Effector memory CD8-positive, alpha-beta T cell (primary cell): ENCODE data around the gene AKAP13.
A peak's percentile ranks its signal among the peaks of the same experiment; 100 is the strongest.
"Not testable (repeated sequence)": the region's sequence is repeated elsewhere in the genome, so short reads cannot be mapped to it uniquely, and the experiment has no call there.

Source experiments
- ATAC-seq: fragments of 150-1000 bp; cut with Tn5 transposase; replicated peaks from 2 replicates; pipeline ENCODE4 v1.10.0; 2021; ENCODE audit warnings: mild to moderate bottlenecking, moderate library complexity
- DNase-seq, 3 experiments: peaks; one replicate each; pipeline ENCODE4 v3.0.0; 2021
- H3K27ac Mint-ChIP-seq, 2 donors: one replicate each; pipeline ENCODE4 v1.8.0; 2022; ENCODE audit warnings: mild to moderate bottlenecking in 2 of 2, mixed read lengths in 2 of 2, moderate library complexity in 2 of 2
- H3K27me3 Mint-ChIP-seq, 2 donors: one replicate each; pipeline ENCODE4 v1.8.0; 2022; ENCODE audit warnings: mixed read lengths in 2 of 2
- H3K36me3 Mint-ChIP-seq: one replicate; pipeline ENCODE4 v1.8.0; 2022; ENCODE audit warnings: mild to moderate bottlenecking, moderate library complexity, mixed read lengths; ENCODE audit not compliant: insufficient read depth
- H3K4me1 Mint-ChIP-seq, 2 donors: one replicate each; pipeline ENCODE4 v1.8.0; 2022; ENCODE audit warnings: low read depth in 2 of 2, mixed read lengths in 2 of 2
- H3K4me3 Mint-ChIP-seq, 2 donors: one replicate each; pipeline ENCODE4 v1.8.0; 2022; ENCODE audit warnings: mild to moderate bottlenecking in 2 of 2, mixed read lengths in 2 of 2, moderate library complexity in 2 of 2
- H3K9me3 Mint-ChIP-seq, 2 donors: one replicate each; pipeline ENCODE4 v1.8.0; 2022; ENCODE audit warnings: mixed read lengths in 2 of 2

Gene AKAP13

GRCh38 chr15:85439996-85440395 lies 59.6 kb downstream of the AKAP13 start:
- Mint-ChIP-seq H3K4me1 (peaks cover 24 to 34% of the 10 kb centered on the region in 2 donors), H3K27ac (peak overlapping the region; percentile 0 to 26), H3K4me3 (no peak overlapping the region), H3K27me3 (no peaks in the 10 kb centered on the region), H3K9me3 (no peaks in the 10 kb centered on the region), H3K36me3 (no peaks in the 10 kb centered on the region)
- DNase-seq = no peak
- ATAC-seq = no peak

- no peaks in the 10 kb centered on the region for H3K27me3 Mint-ChIP-seq
- peak overlapping the region; percentile 0 to 26 for H3K27ac Mint-ChIP-seq
- no peak overlapping the region for H3K4me3 Mint-ChIP-seq
- ATAC-seq (peak; percentile 17), DNase-seq (no peak)
- no peaks in the 10 kb centered on the region for H3K9me3 Mint-ChIP-seq
- no peaks in the 10 kb centered on the region for H3K36me3 Mint-ChIP-seq
- H3K4me1 Mint-ChIP-seq = peaks cover 24 to 36% of the 10 kb centered on the region in 2 donors
Measured at GRCh38 chr15:85440451-85440850, 60.0 kb downstream of the AKAP13 start.

- not testable (repeated sequence) for ATAC-seq, H3K36me3 Mint-ChIP-seq, H3K27me3 Mint-ChIP-seq, DNase-seq, H3K9me3 Mint-ChIP-seq, H3K4me3 Mint-ChIP-seq
- Mint-ChIP-seq H3K27ac (peak overlapping the region in 1 of 2 donors; percentile 8), H3K4me1 (peaks cover 30 to 40% of the 10 kb centered on the region in 2 donors)
Measured at GRCh38 chr15:85441854-85442253, 61.5 kb downstream of the AKAP13 start.

GRCh38 chr15:85443046-85443445 lies 62.6 kb downstream of the AKAP13 start:
- no peak for DNase-seq
- ATAC-seq = no peak
- no peaks in the 10 kb centered on the region for H3K27me3 Mint-ChIP-seq
- H3K9me3 Mint-ChIP-seq = no peaks in the 10 kb centered on the region
- H3K4me1 Mint-ChIP-seq = peaks cover 34 to 47% of the 10 kb centered on the region in 2 donors
- no peaks in the 10 kb centered on the region for H3K36me3 Mint-ChIP-seq
- H3K27ac Mint-ChIP-seq = peak overlapping the region; percentile 1 to 70
- no peak overlapping the region for H3K4me3 Mint-ChIP-seq

- Mint-ChIP-seq H3K27me3 (no peaks in the 10 kb centered on the region), H3K4me1 (peaks cover 35 to 53% of the 10 kb centered on the region in 2 donors), H3K27ac (peak overlapping the region; percentile 1 to 70), H3K36me3 (no peaks in the 10 kb centered on the region), H3K9me3 (no peaks in the 10 kb centered on the region), H3K4me3 (peak overlapping the region in 1 of 2 donors; percentile 1)
- peak; percentile 88 for ATAC-seq
- peak in 2 of 3 experiments; percentile 2 to 10 for DNase-seq
Measured at GRCh38 chr15:85443593-85444087, 63.2 kb downstream of the AKAP13 start.

- ATAC-seq = no peak
Measured at GRCh38 chr15:85444122-85444745, 63.8 kb downstream of the AKAP13 start.

GRCh38 chr15:85445361-85445760 lies 65.0 kb downstream of the AKAP13 start:
- no peaks in the 10 kb centered on the region for H3K27me3 Mint-ChIP-seq
- peaks cover 5 to 6% of the 10 kb centered on the region in 2 donors for H3K9me3 Mint-ChIP-seq
- ATAC-seq (no peak), DNase-seq (no peak)
- H3K4me3 Mint-ChIP-seq = no peak overlapping the region
- H3K36me3 Mint-ChIP-seq = peaks cover 4% of the 10 kb centered on the region
- peak overlapping the region in 1 of 2 donors; percentile 70 for H3K27ac Mint-ChIP-seq
- H3K4me1 Mint-ChIP-seq = peaks cover 35 to 56% of the 10 kb centered on the region in 2 donors

More at GRCh38 chr15:85444122-85444745, 63.8 kb downstream of the AKAP13 start:
- H3K27ac Mint-ChIP-seq = peak overlapping the region; percentile 1 to 70
- peaks cover 35 to 56% of the 10 kb centered on the region in 2 donors for H3K4me1 Mint-ChIP-seq
- no peaks in the 10 kb centered on the region for H3K27me3 Mint-ChIP-seq
- H3K36me3 Mint-ChIP-seq = no peaks in the 10 kb centered on the region
- no peak overlapping the region for H3K4me3 Mint-ChIP-seq
- no peaks in the 10 kb centered on the region for H3K9me3 Mint-ChIP-seq
- no peak for DNase-seq

GRCh38 chr15:85451099-85451700 lies 70.8 kb downstream of the AKAP13 start:
- ATAC-seq = no peak
- H3K4me1 Mint-ChIP-seq = peaks cover 56 to 58% of the 10 kb centered on the region in 2 donors
- no peak overlapping the region for H3K4me3 Mint-ChIP-seq
- H3K9me3 Mint-ChIP-seq = peaks cover 7 to 19% of the 10 kb centered on the region in 2 donors
- peaks cover 4% of the 10 kb centered on the region for H3K36me3 Mint-ChIP-seq
- H3K27ac Mint-ChIP-seq = peak overlapping the region in 1 of 2 donors; percentile 9
- H3K27me3 Mint-ChIP-seq = no peaks in the 10 kb centered on the region
- no peak for DNase-seq

GRCh38 chr15:85452436-85452835 lies 72.0 kb downstream of the AKAP13 start:
- DNase-seq (no peak), ATAC-seq (no peak)
- Mint-ChIP-seq H3K27me3 (no peaks in the 10 kb centered on the region), H3K4me3 (no peak overlapping the region), H3K36me3 (peaks cover 4% of the 10 kb centered on the region), H3K27ac (peak overlapping the region in 1 of 2 donors; percentile 68), H3K4me1 (peaks cover 56 to 58% of the 10 kb centered on the region in 2 donors), H3K9me3 (peaks cover 7 to 19% of the 10 kb centered on the region in 2 donors)

- Mint-ChIP-seq H3K27me3 (no peaks in the 10 kb centered on the region), H3K36me3 (peaks cover 4% of the 10 kb centered on the region), H3K27ac (peak overlapping the region; percentile 38 to 68), H3K4me3 (peak overlapping the region in 1 of 2 donors; percentile 17), H3K4me1 (peaks cover 51 to 53% of the 10 kb centered on the region in 2 donors), H3K9me3 (peaks cover 7 to 19% of the 10 kb centered on the region in 2 donors)
- ATAC-seq (no peak), DNase-seq (no peak)
Measured at GRCh38 chr15:85453144-85453872, 72.9 kb downstream of the AKAP13 start.

- DNase-seq (no peak), ATAC-seq (no peak)
- Mint-ChIP-seq H3K4me3 (no peak overlapping the region), H3K36me3 (peaks cover 7% of the 10 kb centered on the region), H3K27me3 (no peaks in the 10 kb centered on the region), H3K4me1 (peaks cover 46 to 49% of the 10 kb centered on the region in 2 donors), H3K27ac (peak overlapping the region; percentile 45 to 75), H3K9me3 (peaks cover 7 to 19% of the 10 kb centered on the region in 2 donors)
Measured at GRCh38 chr15:85454403-85454802, 74.0 kb downstream of the AKAP13 start.

GRCh38 chr15:85455891-85456290 lies 75.5 kb downstream of the AKAP13 start:
- DNase-seq = no peak
- peaks cover 51 to 57% of the 10 kb centered on the region in 2 donors for H3K4me1 Mint-ChIP-seq

GRCh38 chr15:85456798-85457197 lies 76.4 kb downstream of the AKAP13 start:
- Mint-ChIP-seq H3K4me1 (peaks cover 49 to 55% of the 10 kb centered on the region in 2 donors), H3K27ac (no peak overlapping the region), H3K36me3 (peaks cover 11% of the 10 kb centered on the region), H3K9me3 (no peaks in the 10 kb centered on the region), H3K27me3 (no peaks in the 10 kb centered on the region), H3K4me3 (no peak overlapping the region)
- DNase-seq = no peak
- ATAC-seq = peak; percentile 29

More at GRCh38 chr15:85455891-85456290, 75.5 kb downstream of the AKAP13 start:
- H3K27ac Mint-ChIP-seq = peak overlapping the region; percentile 6 to 14
- H3K9me3 Mint-ChIP-seq = peaks cover 0 to 8% of the 10 kb centered on the region in 2 donors
- no peaks in the 10 kb centered on the region for H3K27me3 Mint-ChIP-seq
- ATAC-seq = no peak
- H3K36me3 Mint-ChIP-seq = peaks cover 6% of the 10 kb centered on the region
- H3K4me3 Mint-ChIP-seq = no peak overlapping the region
